Pancreas (tissue), 10 donors: ENCODE measurements around the gene NUB1. TPM values are rescaled to one million over a fixed set of nuclear protein-coding genes. Genes with fewer than 3 reads are reported as not detected.

ENCODE experiments used
- ATAC-seq, 4 donors: fragments of 200-7000 bp; cut with Tn5 transposase; one replicate each; pipeline versions ENCODE4 v1.8.0 to v1.9.1; 2020; ENCODE audit warnings: mild to moderate bottlenecking in 4 of 4, moderate library complexity in 4 of 4
- DNase-seq, 6 donors: peaks; one replicate each; pipeline ENCODE4 v3.0.0-alpha.2; 2020
- FAIRE-seq: peaks from 2 replicates; lab custom pipeline; 2012; peaks lifted over from hg19 to GRCh38; lab: Jason Lieb, UNC
- H3K27ac ChIP-seq, 4 donors: fragments of 200-600 bp; sonication (generic); 1 replicate in 3 of 4; 2 replicates in 1 of 4; pipeline versions ENCODE4 v1.5.0 to v1.8.0; 2020
- H3K27me3 ChIP-seq, 4 donors: fragments of 200-600 bp; one replicate each; pipeline ENCODE4 v1.8.0; 2021
- H3K36me3 ChIP-seq, 3 donors: fragments of 200-600 bp; sonication (generic) in 1 of 3; one replicate each; pipeline versions ENCODE4 v1.5.0 to v1.8.0; 2020 to 2021
- H3K4me1 ChIP-seq, 3 donors: fragments of 200-600 bp; one replicate each; pipeline ENCODE4 v1.8.0; 2021
- H3K4me3 ChIP-seq, 4 donors: fragments of 200-600 bp; sonication (generic) in 2 of 4; one replicate each; pipeline versions ENCODE4 v1.5.0 to v1.8.0; 2020 to 2021
- H3K9me3 ChIP-seq, 4 donors: fragments of 200-600 bp; one replicate each; pipeline ENCODE4 v1.8.0; 2021
- CTCF ChIP-seq, 4 donors: fragments of 200-600 bp; sonication (generic) in 3 of 4; IDR thresholded peaks; one replicate each; pipeline versions ENCODE4 v1.5.0 to v1.8.0; 2021; ENCODE audit warnings: antibody characterized with exemption in 4 of 4
- WGBS, 2 donors: extraction: QIAGEN DNeasy Blood & Tissue Kit; methylation state at CpG; one replicate each; pipeline ENCODE4 v1.1.7; 2013; 5-methylcytosine and 5-hydroxymethylcytosine counted together
- intact Hi-C, 3 donors: fragments of 100-400 bp; cut with DNase I; formaldehyde crosslinking; loops; one replicate each; pipeline versions ENCODE4 v1.11.1 to v1.14.2; 2022
- polyA plus RNA-seq, 2 donors: library from polyadenylated mRNA; stranded (reverse); fragments of 200-250 nt; gene quantifications; one replicate each; pipeline ENCODE4 v1.2.3, GENCODE V29; 2013
- total RNA-seq, 6 donors: library from RNA; stranded (reverse); fragmentation: NEBNext Ultra II Directional in 4 of 6; extraction: Animal tissue kit (Norgen Biotek cat#: 25700) in 4 of 6; gene quantifications; one replicate each; pipeline versions ENCODE4 v1.2.1 to v1.2.4, GENCODE V29; 2021 to 2023
- donor health status: healthy with polysubstance abuse.
- donor health status: DM: no; HTN: no; CAD: no; lungs with moderate emphysema.
- donor health status: DM: no; HTN: no; CAD: no.
- donor health status: control.
- donor health status: control.
- donor health status: Bipolar disorder and iron deficiency.
- donor health status: DM: yes; HTN: yes; CAD: no.
- donor health status: DM: no; HTN: no; CAD: no.
- donor health status: DM: no; HTN: no; CAD: no.
- donor health status: DM: yes; HTN: yes; CAD: no.

Gene NUB1
- total and polyA plus RNA-seq, 8 donors = 19.5 to 30.6 (median 23.8) TPM

DNA sequence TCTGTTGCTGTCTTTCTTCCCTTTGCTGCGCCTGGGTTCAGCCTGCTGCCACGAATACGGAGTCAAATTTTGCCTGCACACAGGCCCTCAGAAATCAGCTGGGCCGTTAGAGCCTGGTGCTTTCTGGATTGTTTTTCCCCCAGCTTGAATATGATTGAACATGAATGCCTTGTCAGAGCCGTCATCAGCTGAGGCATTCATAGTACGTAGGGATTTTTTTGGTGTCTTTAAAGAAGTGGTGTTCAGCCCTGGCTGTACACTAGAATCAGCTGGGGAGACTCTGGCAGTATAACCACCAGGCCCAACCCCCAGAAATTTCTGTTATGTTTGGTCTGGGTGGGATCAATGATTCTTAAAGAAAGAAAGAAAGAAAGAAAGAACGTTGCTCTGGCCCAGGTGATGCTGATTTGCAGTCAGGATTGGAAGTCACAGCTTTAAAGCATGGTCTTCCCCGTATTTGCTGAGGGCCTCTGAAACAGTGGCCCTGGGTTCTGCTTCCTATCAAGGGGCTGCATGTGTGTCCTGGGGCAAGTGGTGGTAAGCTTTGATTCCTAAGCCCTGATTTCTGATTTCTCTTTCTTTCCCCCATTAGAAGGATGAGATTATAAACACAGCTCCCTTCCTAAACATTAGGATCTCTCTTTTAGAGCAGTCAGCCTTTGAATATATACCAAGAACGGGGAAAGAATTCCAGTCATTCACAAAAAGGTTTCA lies 24.7 kb downstream of the NUB1 start:
- H3K36me3 ChIP-seq = peaks cover 0 to 26% (median 5%) of the 10 kb centered on the region in 3 donors
- no peaks in the 10 kb centered on the region for H3K9me3 ChIP-seq
- no peak overlapping the region for H3K4me3 ChIP-seq
- H3K4me1 ChIP-seq = no peaks in the 10 kb centered on the region
- no peaks in the 10 kb centered on the region for H3K27me3 ChIP-seq
- H3K27ac ChIP-seq = no peak overlapping the region
- DNase-seq = no peak
- TF ChIP-seq CTCF (IDR thresholded peaks at IDR 0.05) = no peak
- 85 to 87% methylated on average over 9 of the region's 9 CpGs for WGBS, 2 donors
- no peak for FAIRE-seq
- ATAC-seq = no peak
- intact Hi-C loops = loop anchor here in 2 of 3 donors (2.0 to 5.0 kb wide), 2 partner anchors 81 to 82 kb away; no protein-coding TSS in a partner anchor

DNA sequence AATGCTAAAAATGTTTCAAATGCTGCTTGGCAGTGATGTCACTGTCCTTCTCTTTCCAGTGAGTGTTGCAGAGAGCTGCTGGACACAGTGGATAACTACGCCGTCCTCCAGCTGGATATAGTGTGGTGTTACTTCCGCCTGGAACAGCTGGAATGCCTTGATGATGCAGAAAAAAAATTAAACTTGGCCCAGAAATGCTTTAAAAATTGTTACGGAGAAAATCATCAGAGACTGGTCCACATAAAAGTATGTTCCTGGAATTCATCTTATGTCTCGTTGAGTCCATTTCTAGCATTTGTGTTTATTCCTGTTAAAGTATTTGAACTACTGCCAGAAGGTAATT lies 25.2 kb downstream of the NUB1 start:
- Histone ChIP-seq H3K27ac (no peak overlapping the region), H3K36me3 (peaks cover 0 to 22% (median 5%) of the 10 kb centered on the region in 3 donors), H3K27me3 (no peaks in the 10 kb centered on the region), H3K4me3 (no peak overlapping the region), H3K9me3 (no peaks in the 10 kb centered on the region), H3K4me1 (no peaks in the 10 kb centered on the region)
- ATAC-seq = peak in 2 of 4 donors; percentile 25 to 40
- TF ChIP-seq CTCF (IDR thresholded peaks at IDR 0.05) = no peak
- intact Hi-C loops = loop anchor here in 2 of 3 donors (2.0 to 5.0 kb wide), 2 partner anchors 80 to 82 kb away; no protein-coding TSS in a partner anchor
- FAIRE-seq = no peak
- DNase-seq = no peak
- 63 to 87% methylated on average over 5 of the region's 5 CpGs for WGBS, 2 donors

DNA sequence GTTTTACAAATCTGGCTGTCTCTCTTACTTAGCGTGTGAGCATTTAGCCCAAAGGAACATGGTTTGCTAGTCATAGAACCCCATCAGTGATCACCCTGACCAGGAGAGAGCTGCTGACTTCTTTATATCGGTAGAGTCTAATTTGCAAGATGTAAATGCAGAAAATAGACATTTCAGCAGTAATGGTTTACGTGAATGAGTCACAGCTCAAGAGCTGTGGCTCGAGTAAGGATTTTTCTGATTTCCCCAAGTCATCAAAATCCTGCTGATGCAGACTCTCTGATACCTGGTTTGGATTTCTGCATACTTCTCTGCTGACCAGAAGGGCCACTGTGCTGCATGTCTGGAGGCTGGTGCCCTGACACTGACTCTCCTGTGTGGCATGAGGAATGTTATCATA lies 25.7 kb downstream of the NUB1 start:
- WGBS, 2 donors = 85 to 89% methylated on average over 4 of the region's 4 CpGs
- H3K36me3 ChIP-seq = peaks cover 0 to 18% (median 3%) of the 10 kb centered on the region in 3 donors
- no peak for FAIRE-seq

GRCh38 chr7:151368136-151368571 lies 26.5 kb downstream of the NUB1 start:
- TF ChIP-seq CTCF (IDR thresholded peaks at IDR 0.05) = peak; percentile 85 to 94 (median 90)
- no peaks in the 10 kb centered on the region for H3K9me3 ChIP-seq
- no peak overlapping the region for H3K27ac ChIP-seq
- no peaks in the 10 kb centered on the region for H3K27me3 ChIP-seq
- intact Hi-C loops = loop anchor here in 1 of 3 donors (5.0 kb wide), 1 partner anchor 79 kb away; no protein-coding TSS in a partner anchor
- 12% methylated on average over 11 of the region's 11 CpGs for WGBS, 2 donors
- H3K36me3 ChIP-seq = peaks cover 0 to 9% (median 3%) of the 10 kb centered on the region in 3 donors
- no peaks in the 10 kb centered on the region for H3K4me1 ChIP-seq
- ATAC-seq (peak; percentile 93 to 99 (median 98)), FAIRE-seq (no peak), DNase-seq (peak; percentile 73 to 91 (median 84))
- no peak overlapping the region for H3K4me3 ChIP-seq

More for the DNA sequence above, 25.7 kb downstream of the NUB1 start:
- Histone ChIP-seq H3K4me1 (no peaks in the 10 kb centered on the region), H3K9me3 (no peaks in the 10 kb centered on the region), H3K27ac (no peak overlapping the region), H3K27me3 (no peaks in the 10 kb centered on the region), H3K4me3 (no peak overlapping the region)
- ATAC-seq (peak in 1 of 4 donors; percentile 20), DNase-seq (no peak)
- intact Hi-C loops = loop anchor here in 2 of 3 donors (2.0 to 5.0 kb wide), 2 partner anchors 80 to 82 kb away; no protein-coding TSS in a partner anchor
- TF ChIP-seq CTCF (IDR thresholded peaks at IDR 0.05) = no peak

DNA sequence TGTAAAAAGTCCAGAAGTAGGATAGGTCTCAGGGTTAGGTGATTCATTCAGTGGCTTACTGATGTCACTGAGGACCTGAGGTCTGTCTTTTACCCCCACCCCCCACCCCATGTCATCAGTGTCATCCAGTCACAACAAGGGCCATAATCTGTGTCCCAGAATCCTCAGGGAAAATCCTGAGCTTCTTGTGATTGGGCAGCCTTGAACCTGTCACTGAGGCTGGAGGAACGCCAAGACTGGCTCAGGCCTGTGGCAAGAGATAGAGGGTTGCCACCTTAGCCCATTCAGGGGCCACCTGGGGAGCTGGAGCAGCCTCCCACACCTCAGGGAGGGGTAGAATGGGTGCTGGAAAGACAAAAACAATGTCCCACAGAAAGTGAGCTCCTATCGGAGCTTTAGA lies 29.7 kb downstream of the NUB1 start:
- H3K27ac ChIP-seq = no peak overlapping the region
- intact Hi-C loops = no loop called here
- H3K4me3 ChIP-seq = no peak overlapping the region
- FAIRE-seq (no peak), DNase-seq (peak in 1 of 6 donors; percentile 57), ATAC-seq (no peak)
- no peaks in the 10 kb centered on the region for H3K9me3 ChIP-seq
- peaks cover 3 to 22% (median 8%) of the 10 kb centered on the region in 3 donors for H3K36me3 ChIP-seq
- 74 to 76% methylated on average over 2 of the region's 2 CpGs for WGBS, 2 donors
- no peaks in the 10 kb centered on the region for H3K4me1 ChIP-seq
- no peaks in the 10 kb centered on the region for H3K27me3 ChIP-seq
- TF ChIP-seq CTCF (IDR thresholded peaks at IDR 0.05) = no peak
